IMR-90 (cell line): ENCODE measurements around the gene CCNL2. TPM values are rescaled to one million over a fixed set of nuclear protein-coding genes. Genes with fewer than 3 reads are reported as not detected.

Source experiments
- ATAC-seq: fragments of 200-7000 bp; cut with Tn5 transposase; 2 replicates; pipeline ENCODE4 v1.9.1; 2020; ENCODE audit warnings: low read depth, mild to moderate bottlenecking, moderate library complexity
- BruUV-seq: library from RNA; stranded (reverse); fragments of 400-500 nt; replicated peaks from 2 replicates; lab custom pipeline; 2021; lab: Mats Ljungman, UMichigan
- CTCF ChIA-PET: fragments of 300-600 bp; formaldehyde crosslinking; extraction: SDS; loops from one replicate; lab custom pipeline; 2021; ENCODE audit warnings: antibody characterized with exemption; lab: Yijun Ruan, JAX
- POLR2A ChIA-PET: fragments of 300-600 bp; sonication (Branson Sonifier 250); formaldehyde crosslinking; loops from one replicate; lab custom pipeline; 2022; ENCODE audit warnings: antibody characterized with exemption; ENCODE audit not compliant: unreplicated experiment; lab: Charles Lee
- DNase-seq: peaks from one replicate; pipeline ENCODE4 v3.0.0; 2013
- H2AFZ ChIP-seq: replicated peaks from 2 replicates; pipeline ENCODE3; 2013; ENCODE audit warnings: low read length, mild to moderate bottlenecking; ENCODE audit not compliant: poor library complexity
- H2AK5ac ChIP-seq: 2 replicates; pipeline ENCODE4 v1.6.1; 2013; ENCODE audit warnings: low read depth, low read length, inconsistent platforms
- H2AK9ac ChIP-seq: replicated peaks from 2 replicates; pipeline ENCODE3; 2013; ENCODE audit warnings: mild to moderate bottlenecking, low read depth, low read length, moderate library complexity; ENCODE audit not compliant: poor library complexity
- H2BK120ac ChIP-seq: 2 replicates; pipeline ENCODE4 v1.6.1; 2013; ENCODE audit warnings: low read depth, low read length, inconsistent platforms
- H2BK15ac ChIP-seq: 3 replicates; pipeline ENCODE4 v1.6.1; 2013; ENCODE audit warnings: low read depth, low read length, inconsistent platforms
- H2BK20ac ChIP-seq: 2 replicates; pipeline ENCODE4 v1.6.1; 2013; ENCODE audit warnings: low read depth, mild to moderate bottlenecking, inconsistent platforms, low read length, moderate library complexity
- H2BK5ac ChIP-seq: 2 replicates; pipeline ENCODE4 v1.6.1; 2013; ENCODE audit warnings: mild to moderate bottlenecking, low read depth, low read length, inconsistent platforms; ENCODE audit not compliant: poor library complexity, severe bottlenecking
- H3K14ac ChIP-seq: replicated peaks from 2 replicates; pipeline ENCODE4 v1.6.1; 2013; ENCODE audit warnings: low read depth, low read length, inconsistent platforms
- H3K18ac ChIP-seq: 2 replicates; pipeline ENCODE4 v1.6.1; 2013; ENCODE audit warnings: low read depth, low read length, control low read depth
- H3K23ac ChIP-seq: 2 replicates; pipeline ENCODE4 v1.6.1; 2013; ENCODE audit warnings: low read depth, low read length, inconsistent platforms
- H3K27ac ChIP-seq: 2 replicates; pipeline ENCODE4 v1.5.1; 2013; ENCODE audit warnings: mild to moderate bottlenecking, control low read depth, low read length; ENCODE audit not compliant: insufficient read depth
- H3K27me3 ChIP-seq: 2 replicates; pipeline ENCODE4 v1.6.1; 2013; ENCODE audit warnings: low read length; ENCODE audit not compliant: control insufficient read depth, insufficient read depth
- H3K36me3 ChIP-seq: 2 replicates; pipeline ENCODE4 v1.6.1; 2013; ENCODE audit warnings: low read length, mixed read lengths; ENCODE audit not compliant: control insufficient read depth, insufficient read depth
- H3K4ac ChIP-seq: 2 replicates; pipeline ENCODE4 v1.6.1; 2013; ENCODE audit warnings: low read depth, low read length, inconsistent platforms
- H3K4me1 ChIP-seq: 2 replicates; pipeline ENCODE4 v1.6.1; 2013; ENCODE audit warnings: low read length, mixed read lengths; ENCODE audit not compliant: control insufficient read depth, insufficient read depth
- H3K4me2 ChIP-seq: 2 replicates; pipeline ENCODE4 v1.6.1; 2013; ENCODE audit warnings: low read depth, mild to moderate bottlenecking, control low read depth, low read length, moderate library complexity
- H3K4me3 ChIP-seq: 2 replicates; pipeline ENCODE4 v1.5.1; 2013; ENCODE audit warnings: low read depth, mild to moderate bottlenecking, control low read depth, low read length, moderate library complexity; ENCODE audit not compliant: insufficient read depth
- H3K56ac ChIP-seq: 2 replicates; pipeline ENCODE4 v1.6.1; 2013; ENCODE audit warnings: low read length, inconsistent platforms; ENCODE audit not compliant: insufficient read depth; ENCODE audit errors: extremely low read depth
- H3K79me1 ChIP-seq, 2 experiments: 2 replicates each; pipeline ENCODE4 v1.6.1; 2013; ENCODE audit warnings: low read length in 2 of 2, inconsistent platforms in 1 of 2, low read depth in 1 of 2
- H3K9ac ChIP-seq: 2 replicates; pipeline ENCODE4 v1.6.1; 2013; ENCODE audit warnings: low read depth, low read length, control low read depth
- H3K9me1 ChIP-seq: 2 replicates; pipeline ENCODE4 v1.6.1; 2013; ENCODE audit warnings: low read length, inconsistent platforms; ENCODE audit not compliant: insufficient read depth
- H3K9me3 ChIP-seq: 2 replicates; pipeline ENCODE4 v1.6.1; 2013; ENCODE audit warnings: low read length; ENCODE audit not compliant: control insufficient read depth, insufficient read depth
- H4K20me1 ChIP-seq: 2 replicates; pipeline ENCODE4 v1.6.1; 2013; ENCODE audit warnings: low read length, inconsistent platforms; ENCODE audit not compliant: insufficient read depth
- H4K5ac ChIP-seq: 2 replicates; pipeline ENCODE4 v1.6.1; 2013; ENCODE audit warnings: mild to moderate bottlenecking, low read depth, low read length, control low read depth
- H4K8ac ChIP-seq, 2 experiments: 2 replicates each; pipeline ENCODE4 v1.6.1; 2013; ENCODE audit warnings: low read depth in 2 of 2, low read length in 2 of 2, control low read depth in 1 of 2, inconsistent platforms in 1 of 2
- H4K91ac ChIP-seq: 2 replicates; pipeline ENCODE4 v1.6.1; 2013; ENCODE audit warnings: low read depth, low read length, inconsistent platforms; ENCODE audit not compliant: insufficient read depth
- BHLHE40 ChIP-seq: fragments of 150-350 bp; IDR thresholded peaks from 2 replicates; pipeline ENCODE4 v1.6.1; 2016; ENCODE audit warnings: mild to moderate bottlenecking, low read depth, low read length
- CEBPB ChIP-seq: IDR thresholded peaks from 2 replicates; pipeline ENCODE4 v1.6.1; 2012; ENCODE audit warnings: low read depth, low read length, improper control_type of control experiment
- CHD1 ChIP-seq: IDR thresholded peaks from 2 replicates; pipeline ENCODE4 v1.6.1; 2012; ENCODE audit warnings: low read depth, low read length, improper control_type of control experiment
- MAFK ChIP-seq: IDR thresholded peaks from 2 replicates; pipeline ENCODE4 v1.6.1; 2012; ENCODE audit warnings: low read depth, low read length, improper control_type of control experiment
- POLR2A ChIP-seq: IDR thresholded peaks from 2 replicates; pipeline ENCODE4 v1.6.1; 2012; ENCODE audit warnings: mild to moderate bottlenecking, low read depth, low read length
- RCOR1 ChIP-seq: IDR thresholded peaks from 2 replicates; pipeline ENCODE4 v1.6.1; 2012; ENCODE audit warnings: mild to moderate bottlenecking, low read length, improper control_type of control experiment; ENCODE audit not compliant: insufficient replicate concordance
- RFX5 ChIP-seq: IDR thresholded peaks from 2 replicates; pipeline ENCODE4 v1.8.0; 2012; ENCODE audit warnings: low read depth, mild to moderate bottlenecking, low read length, moderate library complexity
- SMC3 ChIP-seq: fragments of 150-350 bp; IDR thresholded peaks from 2 replicates; pipeline ENCODE4 v1.6.1; 2016; ENCODE audit warnings: low read depth, mild to moderate bottlenecking, antibody characterized with exemption, low read length, moderate library complexity
- USF2 ChIP-seq: fragments of 150-350 bp; IDR thresholded peaks from 2 replicates; pipeline ENCODE4 v1.6.1; 2017; ENCODE audit warnings: mild to moderate bottlenecking, antibody characterized with exemption, low read length, low read depth
- WGBS, 2 experiments: methylation state at CpG; one replicate each; pipeline versions ENCODE4 v1.1.5 to v1.1.7; 2013; ENCODE audit warnings: missing lambda C conversion rate in 2 of 2; ENCODE audit not compliant: insufficient read length in 1 of 2; ENCODE audit errors: extremely low coverage in 2 of 2; 5-methylcytosine and 5-hydroxymethylcytosine counted together
- dilution Hi-C: fragments of 300-500 bp; cut with HindIII; formaldehyde crosslinking; loops from one replicate; pipeline ENCODE4 v1.14.3; 2018; ENCODE audit warnings: low sequenced_read_pairs; ENCODE audit not compliant: unreplicated experiment
- in situ Hi-C: fragments of 300-500 bp; cut with MboI; formaldehyde crosslinking; loops from 3 replicates; pipeline ENCODE4 v1.14.3; 2019; ENCODE audit warnings: low sequenced_read_pairs, inconsistent platforms, mixed read lengths
- intact Hi-C: fragments of 100-400 bp; cut with micrococcal nuclease; formaldehyde crosslinking; loops from 2 replicates; pipeline ENCODE4 v1.10.0; 2022
- polyA plus RNA-seq, 3 experiments: library from polyadenylated mRNA; depleted of rRNA; stranded (reverse); fragments of >200 nt; gene quantifications; 2 replicates each; pipeline ENCODE4 v1.2.3, GENCODE V29; 2012; ENCODE audit warnings: low replicate concordance in 1 of 3
- total RNA-seq: library from RNA; depleted of rRNA; stranded (reverse); fragments of >200 nt; gene quantifications from 2 replicates; pipeline ENCODE4 v1.2.3, GENCODE V29; 2012
- TF ChIP-seq, protein P1 (sequence below): fragments of 150-350 bp; IDR thresholded peaks from 2 replicates; pipeline ENCODE4 v1.6.1; 2016; ENCODE audit warnings: low read depth, mild to moderate bottlenecking, low read length, moderate library complexity, borderline replicate concordance

The CCNL2 gene
- total and polyA plus RNA-seq, 2 of the 4 experiments (the other 2 are of a cell fraction): 53.9 to 239 TPM

- no peak for TF ChIP-seq CEBPB
- TF ChIP-seq SMC3: no peak
These were observed 34.0 kb upstream of the CCNL2 start (continued) for GRCh38 chr1:1432951-1433803.

DNA sequence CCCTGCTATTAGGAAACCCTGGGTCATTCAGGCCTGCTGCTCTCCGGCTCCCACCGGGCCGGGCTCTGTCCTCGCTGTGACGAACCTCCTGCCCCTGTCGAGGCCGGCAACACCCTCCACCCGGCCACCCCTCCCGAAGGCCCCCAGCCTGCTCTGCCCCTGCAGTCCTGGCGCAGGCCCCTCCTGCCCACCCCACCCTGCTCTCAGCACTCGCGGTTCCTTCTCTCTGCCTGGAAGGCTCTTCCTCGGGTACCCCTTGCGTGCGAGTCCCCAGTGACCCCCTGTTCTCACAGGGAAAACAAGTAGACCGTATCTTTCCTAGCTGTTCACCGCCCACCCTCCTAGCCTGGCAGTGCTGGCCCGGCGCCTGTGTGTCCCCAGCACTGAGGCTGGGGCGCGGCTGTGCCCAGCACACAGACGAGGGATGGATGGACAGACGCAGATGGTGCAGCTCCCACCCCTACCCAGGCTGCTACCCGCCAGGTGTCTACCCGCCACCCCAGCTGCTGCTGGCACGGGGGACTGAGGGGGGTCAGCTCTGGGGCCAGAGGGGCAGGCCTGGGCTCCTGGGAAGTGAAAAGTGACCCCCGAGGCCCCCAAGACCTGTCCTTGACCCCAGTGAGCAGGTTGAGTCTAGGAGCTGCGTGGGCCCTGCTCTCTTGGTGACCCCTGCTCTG, 33.3 kb upstream of the CCNL2 start:
- no peak overlapping the region for H3K14ac ChIP-seq
- in situ Hi-C loops: no loop called here
- no peaks in the 10 kb centered on the region for H4K20me1 ChIP-seq
- H4K91ac ChIP-seq: no peak overlapping the region
- no peaks in the 10 kb centered on the region; the same call in 1 of the 2 replicates for H3K27me3 ChIP-seq
- H2AK5ac ChIP-seq: 0 out of 2 replicates have a peak overlapping the region, but pooled peaks have one; percentile 60
- no peak overlapping the region for H3K27ac ChIP-seq
- no peak overlapping the region for H3K23ac ChIP-seq
- no peak overlapping the region for H3K9ac ChIP-seq
- peak overlapping the region; percentile 73 for H4K5ac ChIP-seq
- H2BK20ac ChIP-seq: no peak overlapping the region
- ATAC-seq (no peak), DNase-seq (no peak)
- H3K4me3 ChIP-seq: no peak overlapping the region
- H3K9me1 ChIP-seq: 0 out of 2 replicates have a peak, but pooled peaks cover 7% of the 10 kb centered on the region
- H2BK15ac ChIP-seq: no peak overlapping the region
- ChIA-PET CTCF (no interaction called here), POLR2A (no interaction called here)
- intact Hi-C loops: no loop called here
- H3K9me3 ChIP-seq: no peaks in the 10 kb centered on the region
- peak overlapping the region; percentile 82 for H2AFZ ChIP-seq
- WGBS, 2 experiments: 79% methylated on average over 16 of the region's 28 CpGs; no CpG with 5 or more reads in 1 of the 2 experiments
- H2BK120ac ChIP-seq: no peak overlapping the region
- no TSS peak for BruUV-seq
- no peaks in the 10 kb centered on the region for H3K36me3 ChIP-seq
- H3K4ac ChIP-seq: no peak overlapping the region
- 0 out of 4 replicates have a peak overlapping the region, but pooled peaks have one; percentile 16 to 60 for H4K8ac ChIP-seq
- dilution Hi-C loops: no loop called here
- no peak overlapping the region for H2BK5ac ChIP-seq
- peaks cover 25% of the 10 kb centered on the region for H3K4me1 ChIP-seq
- no peak overlapping the region for H3K18ac ChIP-seq
- no peak overlapping the region for H2AK9ac ChIP-seq
- no peak overlapping the region for H3K56ac ChIP-seq
- H3K79me1 ChIP-seq: 0 out of 4 replicates have a peak, but pooled peaks cover 0 to 3% of the 10 kb centered on the region in 2 experiments
- no peak overlapping the region for H3K4me2 ChIP-seq
- no peak for TF ChIP-seq BHLHE40
- TF ChIP-seq, protein P1, sequence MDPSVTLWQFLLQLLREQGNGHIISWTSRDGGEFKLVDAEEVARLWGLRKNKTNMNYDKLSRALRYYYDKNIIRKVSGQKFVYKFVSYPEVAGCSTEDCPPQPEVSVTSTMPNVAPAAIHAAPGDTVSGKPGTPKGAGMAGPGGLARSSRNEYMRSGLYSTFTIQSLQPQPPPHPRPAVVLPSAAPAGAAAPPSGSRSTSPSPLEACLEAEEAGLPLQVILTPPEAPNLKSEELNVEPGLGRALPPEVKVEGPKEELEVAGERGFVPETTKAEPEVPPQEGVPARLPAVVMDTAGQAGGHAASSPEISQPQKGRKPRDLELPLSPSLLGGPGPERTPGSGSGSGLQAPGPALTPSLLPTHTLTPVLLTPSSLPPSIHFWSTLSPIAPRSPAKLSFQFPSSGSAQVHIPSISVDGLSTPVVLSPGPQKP: no peak
- no peak for TF ChIP-seq SMC3
- TF ChIP-seq RFX5: no peak
- no peak for TF ChIP-seq POLR2A
- no peak for TF ChIP-seq CHD1
- TF ChIP-seq USF2: no peak
- no peak for TF ChIP-seq MAFK
- no peak for TF ChIP-seq CEBPB
- no peak for TF ChIP-seq RCOR1
